GM20000 (cell line): Measurements from ENCODE around the gene TMED8.
"Not testable (repeated sequence)": the region's sequence is repeated elsewhere in the genome, so short reads cannot be mapped to it uniquely, and the experiment has no call there.

Experiments
- DNase-seq: peaks from one replicate; pipeline ENCODE4 v3.0.0; 2012; ENCODE audit warnings: low spot score
- CTCF ChIP-seq: IDR thresholded peaks from 2 replicates; pipeline ENCODE4 v1.5.1; 2012; ENCODE audit warnings: mild to moderate bottlenecking, control low read depth; ENCODE audit errors: extremely low read depth, missing control alignments

TMED8 gene

GRCh38 chr14:77376771-77377501 is at the start of gene TMED8, which contains the start of gene SAMD15:
Gene TMED8 (minus strand): TSS chr14:77377094. CDS start chr14:77377053, 41 bp downstream.
Gene SAMD15 (plus strand): TSS chr14:77377379. CDS start chr14:77377419, 40 bp downstream.
- TF ChIP-seq CTCF = no peak
- DNase-seq = peak; percentile 94

GRCh38 chr14:77426396-77426795 is 49.5 kb upstream of the TMED8 start:
- no peak for DNase-seq
- TF ChIP-seq CTCF = no peak

GRCh38 chr14:77424862-77425261 is 48.0 kb upstream of the TMED8 start:
- no peak for DNase-seq
- no peak for TF ChIP-seq CTCF

GRCh38 chr14:77423423-77423822 is 46.5 kb upstream of the TMED8 start, which contains the start of gene NOXRED1:
Gene NOXRED1 (minus strand): TSS chr14:77423523. CDS start chr14:77422889, 634 bp downstream.
- no peak for TF ChIP-seq CTCF
- no peak for DNase-seq

GRCh38 chr14:77421201-77421600 is 44.3 kb upstream of the TMED8 start:
- DNase-seq = no peak
- TF ChIP-seq CTCF = no peak

GRCh38 chr14:77416836-77417235 is 39.9 kb upstream of the TMED8 start:
- no peak for TF ChIP-seq CTCF
- no peak for DNase-seq

- not testable (repeated sequence) for DNase-seq
Observed at GRCh38 chr14:77416098-77416497, 39.2 kb upstream of the TMED8 start.

- DNase-seq = not testable (repeated sequence)
Observed at GRCh38 chr14:77415403-77416030, 38.6 kb upstream of the TMED8 start.
